Measurements from ENCODE around the gene CDR2. TPM values are rescaled to one million over a fixed set of nuclear protein-coding genes. Genes with fewer than 3 reads are reported as not detected.

Gene CDR2
- total and polyA plus RNA-seq, 2 of the 13 experiments (the other 11 are each of a cell fraction or from before 2014, with no cell fraction given) = 59.0 to 78.9 TPM

- TF ChIP-seq ZFP91 (CRISPR knock-in tag; IDR thresholded peaks at IDR 0.05; ENCODE audit: borderline replicate concordance) (peak; percentile 72; the same call in 1 of the 2 replicates), ZBTB40 (IDR thresholded peaks at IDR 0.05) (no peak), ZBTB40 (CRISPR knock-in tag; IDR thresholded peaks at IDR 0.05) (peak; percentile 56; the same call in 1 of the 2 replicates), ZNF547 (CRISPR knock-in tag; IDR thresholded peaks at IDR 0.05) (no peak), BRF2 (CRISPR knock-in tag; IDR thresholded peaks at IDR 0.05) (no peak), ARNTL (CRISPR knock-in tag; IDR thresholded peaks at IDR 0.05) (0 out of 2 replicates have a peak, but pooled peaks have one; percentile 36), KDM3A (CRISPR knock-in tag; IDR thresholded peaks at IDR 0.05; ENCODE audit: low read depth) (peak; percentile 32; the same call in 1 of the 2 replicates), ZNF615 (CRISPR knock-in tag; IDR thresholded peaks at IDR 0.05; ENCODE audit: borderline replicate concordance) (0 out of 2 replicates have a peak, but pooled peaks have one; percentile 79)
- TF ChIP-seq, protein P1, sequence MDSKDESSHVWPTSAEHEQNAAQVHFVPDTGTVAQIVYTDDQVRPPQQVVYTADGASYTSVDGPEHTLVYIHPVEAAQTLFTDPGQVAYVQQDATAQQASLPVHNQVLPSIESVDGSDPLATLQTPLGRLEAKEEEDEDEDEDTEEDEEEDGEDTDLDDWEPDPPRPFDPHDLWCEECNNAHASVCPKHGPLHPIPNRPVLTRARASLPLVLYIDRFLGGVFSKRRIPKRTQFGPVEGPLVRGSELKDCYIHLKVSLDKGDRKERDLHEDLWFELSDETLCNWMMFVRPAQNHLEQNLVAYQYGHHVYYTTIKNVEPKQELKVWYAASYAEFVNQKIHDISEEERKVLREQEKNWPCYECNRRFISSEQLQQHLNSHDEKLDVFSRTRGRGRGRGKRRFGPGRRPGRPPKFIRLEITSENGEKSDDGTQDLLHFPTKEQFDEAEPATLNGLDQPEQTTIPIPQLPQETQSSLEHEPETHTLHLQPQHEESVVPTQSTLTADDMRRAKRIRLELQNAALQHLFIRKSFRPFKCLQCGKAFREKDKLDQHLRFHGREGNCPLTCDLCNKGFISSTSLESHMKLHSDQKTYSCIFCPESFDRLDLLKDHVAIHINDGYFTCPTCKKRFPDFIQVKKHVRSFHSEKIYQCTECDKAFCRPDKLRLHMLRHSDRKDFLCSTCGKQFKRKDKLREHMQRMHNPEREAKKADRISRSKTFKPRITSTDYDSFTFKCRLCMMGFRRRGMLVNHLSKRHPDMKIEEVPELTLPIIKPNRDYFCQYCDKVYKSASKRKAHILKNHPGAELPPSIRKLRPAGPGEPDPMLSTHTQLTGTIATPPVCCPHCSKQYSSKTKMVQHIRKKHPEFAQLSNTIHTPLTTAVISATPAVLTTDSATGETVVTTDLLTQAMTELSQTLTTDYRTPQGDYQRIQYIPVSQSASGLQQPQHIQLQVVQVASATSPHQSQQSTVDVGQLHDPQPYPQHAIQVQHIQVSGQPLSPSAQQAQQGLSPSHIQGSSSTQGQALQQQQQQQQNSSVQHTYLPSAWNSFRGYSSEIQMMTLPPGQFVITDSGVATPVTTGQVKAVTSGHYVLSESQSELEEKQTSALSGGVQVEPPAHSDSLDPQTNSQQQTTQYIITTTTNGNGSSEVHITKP (CRISPR knock-in tag; IDR thresholded peaks at IDR 0.05; ENCODE audit: low read depth) = peak; percentile 14; the same call in 1 of the 2 replicates
Observed at GRCh38 chr16:22375117-22375962, 921 bp upstream of the CDR2 start (continued).

Data from HepG2 (cell line).